B cell (primary cell): Measurements from ENCODE around the gene OR2W3.

ENCODE experiments used
- CTCF ChIP-seq: fragments of 200-600 bp; IDR thresholded peaks from one replicate; pipeline ENCODE4 v1.8.0; 2022; ENCODE audit warnings: antibody characterized with exemption, mild to moderate bottlenecking
- EZH2 ChIP-seq: IDR thresholded peaks from 2 replicates; pipeline ENCODE4 v1.6.1; 2012; ENCODE audit warnings: borderline replicate concordance, low read depth, mild to moderate bottlenecking, moderate library complexity, low read length; ENCODE audit not compliant: insufficient read depth, poor library complexity, severe bottlenecking

- no peak for TF ChIP-seq CTCF
- TF ChIP-seq EZH2: no peak
Observed at GRCh38 chr1:247895976-247896375, 589 bp downstream of the OR2W3 start.
